Omental fat pad (tissue), 4 donors: ENCODE data around the gene CEP164. TPM values are rescaled to one million over a fixed set of nuclear protein-coding genes. Genes with fewer than 3 reads are reported as not detected.

Source experiments
- ATAC-seq: fragments of 150-250 bp; one replicate; pipeline ENCODE4 v1.9.1; 2016; ENCODE audit warnings: mild to moderate bottlenecking, moderate library complexity; ENCODE audit not compliant: low FRiP score
- DNase-seq: peaks from one replicate; pipeline ENCODE4 v3.0.0-alpha.2; 2019; ENCODE audit warnings: low spot score
- CTCF ChIP-seq, 3 donors: fragments of 450-650 bp; IDR thresholded peaks; one replicate each; pipeline ENCODE4 v1.5.1; 2016 to 2017; ENCODE audit warnings: antibody characterized with exemption in 3 of 3, mild to moderate bottlenecking in 3 of 3, moderate library complexity in 2 of 3
- total RNA-seq, 4 donors: library from RNA; depleted of rRNA; stranded (reverse); fragments of >200 nt; gene quantifications; one replicate each; pipeline ENCODE4 v1.1.0, GENCODE V29; 2016

CEP164 gene
- total RNA-seq, 4 donors from 2014 or later: 15.1 to 20.3 (median 19.4) TPM

- ATAC-seq: no peak
- TF ChIP-seq CTCF (IDR thresholded peaks at IDR 0.05): no peak
- no peak for DNase-seq
These were observed 48.9 kb downstream of the CEP164 start for GRCh38 chr11:117376517-117376916.

GRCh38 chr11:117378976-117379865, 51.6 kb downstream of the CEP164 start:
- no peak for TF ChIP-seq CTCF (IDR thresholded peaks at IDR 0.05)
- ATAC-seq (no peak), DNase-seq (no peak)

- no peak for DNase-seq
- no peak for ATAC-seq
- TF ChIP-seq CTCF (IDR thresholded peaks at IDR 0.05): no peak
These were observed 53.0 kb downstream of the CEP164 start for GRCh38 chr11:117380676-117381075.

- ATAC-seq: no peak
- TF ChIP-seq CTCF (IDR thresholded peaks at IDR 0.05): no peak
- DNase-seq: no peak
These were observed 54.1 kb downstream of the CEP164 start for GRCh38 chr11:117381481-117382387.

GRCh38 chr11:117382746-117383145, 55.1 kb downstream of the CEP164 start:
- no peak for TF ChIP-seq CTCF (IDR thresholded peaks at IDR 0.05)
- no peak for DNase-seq
- ATAC-seq: no peak

GRCh38 chr11:117384045-117384444, 56.4 kb downstream of the CEP164 start:
- TF ChIP-seq CTCF (IDR thresholded peaks at IDR 0.05): no peak
- DNase-seq: no peak
- ATAC-seq: no peak
